Measurements from ENCODE around the gene NOL9. TPM values are rescaled to one million over a fixed set of nuclear protein-coding genes. Genes with fewer than 3 reads are reported as not detected.

Gene NOL9
- total and polyA plus RNA-seq, 2 of the 13 experiments (the other 11 are each of a cell fraction or from before 2014, with no cell fraction given), result 18.0 to 24.7 TPM

DNA sequence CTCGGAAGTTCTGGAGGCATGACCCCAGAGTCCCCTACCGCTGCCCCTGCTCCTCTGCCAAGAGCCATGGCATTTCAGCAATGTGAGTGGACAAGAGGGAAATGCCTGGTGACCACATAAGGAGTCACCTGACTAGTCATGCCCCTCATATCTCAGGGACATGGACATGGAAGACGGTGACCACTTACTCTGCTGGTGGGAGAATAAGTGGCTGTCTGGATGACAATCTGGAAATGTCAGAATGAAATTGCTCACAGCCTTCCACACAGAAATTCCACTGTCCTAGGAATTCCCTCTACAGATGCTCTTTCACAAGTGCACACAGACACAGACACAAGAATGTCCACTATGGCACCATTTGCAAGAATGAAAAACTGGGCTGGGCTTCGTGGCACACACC lies 38.5 kb downstream of the NOL9 start (continued):
- no peak for TF ChIP-seq ZSCAN21 (CRISPR knock-in tag; IDR thresholded peaks at IDR 0.05; ENCODE audit: borderline replicate concordance)
- TF ChIP-seq EHMT2 (IDR thresholded peaks at IDR 0.05; ENCODE audit: borderline replicate concordance, low read depth, low read length), result no peak
- TF ChIP-seq ZNF782 (CRISPR knock-in tag; IDR thresholded peaks at IDR 0.05; ENCODE audit: borderline replicate concordance), result no peak
- no peak for TF ChIP-seq NR1H2 (CRISPR knock-in tag; IDR thresholded peaks at IDR 0.05; ENCODE audit: borderline replicate concordance, low read depth)
- TF ChIP-seq RARG (CRISPR knock-in tag; IDR thresholded peaks at IDR 0.05; ENCODE audit: low read depth), result no peak
- TF ChIP-seq, protein P1, sequence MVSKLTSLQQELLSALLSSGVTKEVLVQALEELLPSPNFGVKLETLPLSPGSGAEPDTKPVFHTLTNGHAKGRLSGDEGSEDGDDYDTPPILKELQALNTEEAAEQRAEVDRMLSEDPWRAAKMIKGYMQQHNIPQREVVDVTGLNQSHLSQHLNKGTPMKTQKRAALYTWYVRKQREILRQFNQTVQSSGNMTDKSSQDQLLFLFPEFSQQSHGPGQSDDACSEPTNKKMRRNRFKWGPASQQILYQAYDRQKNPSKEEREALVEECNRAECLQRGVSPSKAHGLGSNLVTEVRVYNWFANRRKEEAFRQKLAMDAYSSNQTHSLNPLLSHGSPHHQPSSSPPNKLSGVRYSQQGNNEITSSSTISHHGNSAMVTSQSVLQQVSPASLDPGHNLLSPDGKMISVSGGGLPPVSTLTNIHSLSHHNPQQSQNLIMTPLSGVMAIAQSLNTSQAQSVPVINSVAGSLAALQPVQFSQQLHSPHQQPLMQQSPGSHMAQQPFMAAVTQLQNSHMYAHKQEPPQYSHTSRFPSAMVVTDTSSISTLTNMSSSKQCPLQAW (CRISPR knock-in tag; IDR thresholded peaks at IDR 0.05), result no peak
- no peak for TF ChIP-seq NR2F1 (CRISPR knock-in tag; IDR thresholded peaks at IDR 0.05)

DNA sequence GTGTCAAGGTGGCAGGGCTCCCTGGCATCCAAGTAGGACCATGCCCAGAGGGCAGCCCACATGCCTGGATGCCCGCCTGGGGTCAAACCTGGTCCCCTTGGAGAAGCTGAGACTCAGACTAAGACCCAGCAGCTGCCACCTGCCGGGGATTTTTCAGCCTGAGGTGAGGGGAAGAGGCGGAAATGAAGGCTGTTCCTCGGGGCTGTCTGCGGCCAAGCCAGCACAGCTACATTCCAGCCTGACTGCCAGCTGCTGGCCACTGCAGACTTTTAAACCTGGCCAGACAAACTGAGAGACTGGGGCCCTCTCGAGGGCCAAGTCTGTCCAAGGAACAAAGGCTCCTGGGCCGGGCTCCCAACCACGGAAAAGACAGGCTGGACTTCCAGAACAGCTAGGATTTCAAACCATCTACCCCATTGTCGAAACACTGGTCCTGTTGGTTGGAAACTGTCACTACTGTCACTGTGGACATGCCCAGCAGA lies 41.0 kb downstream of the NOL9 start:
- peak overlapping the region; percentile 90 for H3K4me2 ChIP-seq (ENCODE audit: low read depth, low read length)
- no peaks in the 10 kb centered on the region for H4K20me1 ChIP-seq (ENCODE audit: insufficient read depth, low read length)
- H3K9ac ChIP-seq (ENCODE audit: insufficient read depth, low read depth, low read length), result no peak overlapping the region
- ChIA-PET POLR2A (interaction anchor here (1.8 to 2.5 kb wide), 3 partner anchors 10 to 23 kb away, joined by 5 to 20 read pairs (median 13); partner anchors contain the start of gene PLEKHG5), CTCF (ENCODE audit: low intra/inter-chr PET ratio, low total read pairs) (no interaction called here)
- FAIRE-seq (no peak), DNase-seq (ENCODE audit: low spot score) (no peak), ATAC-seq (peak; percentile 58)
- H3K27ac ChIP-seq (ENCODE audit: extremely low read length, insufficient read depth, low read length), result peak overlapping the region; percentile 40
- H3K9me3 ChIP-seq (ENCODE audit: low read length), result no peaks in the 10 kb centered on the region
- no peaks in the 10 kb centered on the region for H3K36me3 ChIP-seq (replicated peaks in 1 of 2; ENCODE audit: control insufficient read depth in 1 of 2, insufficient read depth in 2 of 2, low read length in 2 of 2)
- no peaks in the 10 kb centered on the region for H3K79me2 ChIP-seq (ENCODE audit: insufficient read depth, low read length)
- H3K4me3 ChIP-seq (replicated peaks in 1 of 3; ENCODE audit: insufficient read depth in 1 of 3, low read depth in 2 of 3, low read length in 3 of 3), result peak overlapping the region in 2 of 3 experiments; percentile 31 to 57; a peak in 4 of 6 replicates
- WGBS (ENCODE audit: low lambda C conversion rate), result 2% methylated on average over 5 of the region's 9 CpGs
- no peak overlapping the region for H2AFZ ChIP-seq (ENCODE audit: low read length)
- in situ Hi-C loops (cut with HindIII; ENCODE audit: extremely low pct_ligation_motif_present, low pct_unique_long_range_greater_than_20kb), result no loop called here
- H3K4me1 ChIP-seq (ENCODE audit: insufficient read depth, low read length), result peaks cover 59% of the 10 kb centered on the region
- intact Hi-C loops (cut with micrococcal nuclease; ENCODE audit: unreplicated experiment), result no loop called here
- H3K27me3 ChIP-seq (ENCODE audit: control insufficient read depth in 1 of 2, insufficient read depth in 2 of 2, low read length in 2 of 2), result peaks cover 3 to 5% of the 10 kb centered on the region in 2 experiments; a peak in 3 of 5 replicates
- BruUV-seq (replicated peaks), result no TSS peak
- TF ChIP-seq RAD21 (CRISPR knock-in tag; IDR thresholded peaks at IDR 0.05) (no peak), ZNF274 (CRISPR knock-in tag; IDR thresholded peaks at IDR 0.05) (0 out of 2 replicates have a peak, but pooled peaks have one; percentile 30), ZNF510 (CRISPR knock-in tag; IDR thresholded peaks at IDR 0.05; ENCODE audit: low read depth) (no peak), MTF1 (CRISPR knock-in tag; IDR thresholded peaks at IDR 0.05) (no peak), ZFP90 (CRISPR knock-in tag; IDR thresholded peaks at IDR 0.05; ENCODE audit: borderline replicate concordance) (no peak), GZF1 (CRISPR knock-in tag; IDR thresholded peaks at IDR 0.05) (peak; percentile 84; the same call in 1 of the 2 replicates), SAP130 (CRISPR knock-in tag; IDR thresholded peaks at IDR 0.05; ENCODE audit: low read depth) (peak; percentile 52), ETV5 (CRISPR knock-in tag; IDR thresholded peaks at IDR 0.05; ENCODE audit: borderline replicate concordance) (peak; percentile 6; the same call in 1 of the 2 replicates), ZFY (CRISPR knock-in tag; IDR thresholded peaks at IDR 0.05) (0 out of 2 replicates have a peak, but pooled peaks have one; percentile 22), XRCC5 (optimal IDR thresholded peaks at IDR 0.05; ENCODE audit: low read length) (peak; percentile 26), ZNF235 (CRISPR knock-in tag; IDR thresholded peaks at IDR 0.05; ENCODE audit: borderline replicate concordance) (no peak)
- TF ChIP-seq, protein P2, sequence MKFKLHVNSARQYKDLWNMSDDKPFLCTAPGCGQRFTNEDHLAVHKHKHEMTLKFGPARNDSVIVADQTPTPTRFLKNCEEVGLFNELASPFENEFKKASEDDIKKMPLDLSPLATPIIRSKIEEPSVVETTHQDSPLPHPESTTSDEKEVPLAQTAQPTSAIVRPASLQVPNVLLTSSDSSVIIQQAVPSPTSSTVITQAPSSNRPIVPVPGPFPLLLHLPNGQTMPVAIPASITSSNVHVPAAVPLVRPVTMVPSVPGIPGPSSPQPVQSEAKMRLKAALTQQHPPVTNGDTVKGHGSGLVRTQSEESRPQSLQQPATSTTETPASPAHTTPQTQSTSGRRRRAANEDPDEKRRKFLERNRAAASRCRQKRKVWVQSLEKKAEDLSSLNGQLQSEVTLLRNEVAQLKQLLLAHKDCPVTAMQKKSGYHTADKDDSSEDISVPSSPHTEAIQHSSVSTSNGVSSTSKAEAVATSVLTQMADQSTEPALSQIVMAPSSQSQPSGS (CRISPR knock-in tag; IDR thresholded peaks at IDR 0.05), result no peak
